ENCODE measurements around the gene CDC27.
A peak's percentile ranks its signal among the peaks of the same experiment; 100 is the strongest.
"Not testable (repeated sequence)": the region's sequence is repeated elsewhere in the genome, so short reads cannot be mapped to it uniquely, and the experiment has no call there.

The CDC27 gene

DNA sequence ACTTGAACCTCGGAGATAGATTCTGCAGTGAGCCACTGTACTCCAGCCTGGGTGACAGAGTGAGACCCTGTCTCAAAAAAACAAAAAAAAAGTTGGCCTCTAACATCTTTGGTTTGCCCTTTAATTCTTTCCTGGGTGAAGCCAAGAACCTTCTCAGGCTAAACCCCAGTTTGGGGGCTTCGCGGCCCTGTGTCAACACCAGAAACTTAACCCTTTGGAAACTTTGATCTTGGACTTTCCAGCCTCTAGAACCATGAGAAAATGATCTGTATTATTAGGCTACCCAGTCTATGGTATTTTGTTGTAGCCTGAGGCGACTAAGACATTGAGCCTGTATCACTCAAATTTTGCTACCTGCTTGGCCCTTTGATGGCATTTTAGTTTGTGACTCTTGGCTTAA lies 86.2 kb downstream of the CDC27 start:
- H3K4me3 Mint-ChIP-seq = no peak overlapping the region

DNA sequence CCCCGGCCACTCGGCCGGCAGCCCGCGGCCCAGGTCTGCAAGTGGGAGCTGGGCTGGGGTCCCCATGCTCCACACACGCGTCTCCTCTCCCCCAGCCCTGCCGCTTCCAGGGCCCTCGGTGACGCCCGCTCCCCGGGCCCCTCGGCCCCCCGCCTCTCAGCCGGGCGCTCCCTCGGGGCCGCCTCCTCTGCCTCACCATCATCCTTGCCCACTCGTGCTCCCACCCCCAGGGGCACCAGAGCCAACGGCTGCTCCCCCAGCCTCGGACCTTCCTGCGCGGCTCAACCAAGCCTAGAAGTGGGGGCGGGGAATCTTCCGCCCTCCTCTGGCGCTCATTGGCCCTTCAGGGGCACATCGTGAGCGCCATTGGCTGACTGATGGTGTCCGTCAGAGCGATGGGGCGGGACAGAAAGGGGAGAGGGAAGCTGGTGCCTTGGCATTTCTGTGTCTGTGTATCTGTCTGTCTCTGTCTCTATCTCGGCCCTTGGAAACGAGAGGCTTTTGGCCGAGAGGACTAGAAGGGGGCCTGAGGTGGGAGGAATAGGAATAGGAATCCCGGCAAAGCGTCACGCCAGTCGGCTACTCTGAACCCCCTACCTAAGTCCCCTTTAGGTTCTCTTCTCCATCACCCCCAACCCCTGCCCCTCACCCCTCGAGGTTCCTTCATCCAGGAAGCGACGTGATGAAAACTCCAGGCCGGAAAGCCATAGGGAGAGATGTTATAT lies 88.9 kb downstream of the CDC27 start:
- Mint-ChIP-seq H3K27me3 (no peaks in the 10 kb centered on the region), H3K36me3 (ENCODE audit: low read depth) (peaks cover 19% of the 10 kb centered on the region), H3K9me3 (no peaks in the 10 kb centered on the region), H3K27ac (peak overlapping the region; percentile 99), H3K4me1 (ENCODE audit: low read depth) (peaks cover 27% of the 10 kb centered on the region), H3K4me3 (peak overlapping the region; percentile 95)
- DNase-seq = peak; percentile 96

More for the DNA sequence above, 86.2 kb downstream of the CDC27 start:
- no peak overlapping the region for H3K27ac Mint-ChIP-seq
- H3K27me3 Mint-ChIP-seq = peaks cover 5% of the 10 kb centered on the region
- H3K9me3 Mint-ChIP-seq = no peaks in the 10 kb centered on the region
- H3K4me1 Mint-ChIP-seq (ENCODE audit: low read depth) = peaks cover 14% of the 10 kb centered on the region
- no peak for DNase-seq
- peaks cover 5% of the 10 kb centered on the region for H3K36me3 Mint-ChIP-seq (ENCODE audit: low read depth)

DNA sequence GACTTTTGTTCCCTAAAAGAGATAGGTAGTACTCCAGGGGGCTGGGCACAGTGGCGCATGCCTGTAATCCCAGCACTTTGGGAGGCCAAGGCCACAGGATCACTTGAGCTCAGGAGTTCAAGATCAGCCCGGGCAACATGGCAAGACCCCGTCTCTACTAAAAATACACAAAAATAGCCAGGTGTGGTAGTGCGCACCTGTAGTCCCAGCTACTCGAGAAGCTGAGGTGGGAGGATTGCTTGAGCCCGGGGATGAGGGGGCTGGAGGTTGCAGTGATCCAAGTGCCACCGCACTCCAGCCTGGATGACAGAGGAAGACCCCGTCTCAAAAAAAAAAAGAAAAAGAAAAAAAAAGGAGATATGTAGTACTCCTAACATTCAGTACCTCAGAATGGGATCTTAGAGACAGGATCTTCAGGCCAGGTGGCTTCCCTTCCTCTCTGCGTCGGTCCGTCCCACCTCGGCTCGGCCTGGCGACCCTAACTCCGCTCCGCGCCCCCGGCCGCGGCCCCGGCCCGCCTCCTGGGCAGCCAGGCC lies 89.6 kb downstream of the CDC27 start:
- peak overlapping the region; percentile 95 for H3K4me3 Mint-ChIP-seq

DNA sequence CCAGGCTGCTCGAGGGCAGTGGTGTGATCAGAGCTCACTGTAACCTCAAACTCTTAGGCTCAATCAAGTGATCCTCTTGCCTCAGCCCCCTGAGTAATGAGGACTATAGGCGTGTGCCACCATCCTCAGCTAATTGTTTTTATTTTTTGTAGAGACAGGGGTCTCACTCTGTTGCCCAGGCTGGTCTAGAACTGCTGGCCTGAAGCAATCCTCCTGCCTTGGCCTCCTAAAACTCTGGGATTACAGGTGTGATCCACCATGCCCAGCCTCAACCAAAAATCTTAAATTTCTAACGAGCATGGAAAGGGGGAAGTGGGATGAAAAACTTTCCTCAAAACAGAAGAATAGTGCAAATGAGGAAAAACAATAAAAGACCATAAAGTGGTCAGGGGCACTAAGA lies 92.8 kb downstream of the CDC27 start:
- H3K4me3 Mint-ChIP-seq = no peak overlapping the region
- H3K4me1 Mint-ChIP-seq (ENCODE audit: low read depth) = peaks cover 39% of the 10 kb centered on the region

More for the DNA sequence above, 89.6 kb downstream of the CDC27 start:
- DNase-seq = peak; percentile 41
- Mint-ChIP-seq H3K4me1 (ENCODE audit: low read depth) (peaks cover 29% of the 10 kb centered on the region), H3K9me3 (no peaks in the 10 kb centered on the region), H3K27me3 (no peaks in the 10 kb centered on the region), H3K36me3 (ENCODE audit: low read depth) (peaks cover 19% of the 10 kb centered on the region), H3K27ac (peak overlapping the region; percentile 68)

DNA sequence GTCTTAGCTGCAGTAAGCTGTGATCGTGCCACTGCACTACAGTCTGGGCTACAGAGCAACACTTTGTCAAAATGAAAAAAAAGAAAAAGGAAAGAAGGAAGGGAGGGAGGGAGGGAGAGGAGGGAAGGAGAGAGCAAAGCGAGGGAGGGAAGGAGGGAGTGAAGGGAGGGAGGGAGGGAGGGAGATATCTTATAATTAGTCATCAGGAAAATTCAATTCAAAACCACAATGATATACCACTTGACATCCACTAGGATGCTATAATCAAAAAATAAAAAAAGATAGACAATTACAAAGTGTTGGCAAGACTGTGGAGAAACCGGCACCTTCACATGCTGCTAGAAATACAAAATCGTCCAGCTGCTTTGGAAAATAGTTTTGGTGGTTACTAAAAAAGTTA lies 93.8 kb downstream of the CDC27 start:
- Mint-ChIP-seq H3K27me3 (no peaks in the 10 kb centered on the region), H3K4me3 (no peak overlapping the region), H3K4me1 (ENCODE audit: low read depth) (peaks cover 36% of the 10 kb centered on the region), H3K9me3 (no peaks in the 10 kb centered on the region), H3K27ac (no peak overlapping the region), H3K36me3 (ENCODE audit: low read depth) (peaks cover 45% of the 10 kb centered on the region)
- no peak for DNase-seq

More for the DNA sequence above, 92.8 kb downstream of the CDC27 start:
- no peak for DNase-seq
- H3K36me3 Mint-ChIP-seq (ENCODE audit: low read depth) = peaks cover 39% of the 10 kb centered on the region
- H3K9me3 Mint-ChIP-seq = no peaks in the 10 kb centered on the region
- no peaks in the 10 kb centered on the region for H3K27me3 Mint-ChIP-seq
- no peak overlapping the region for H3K27ac Mint-ChIP-seq

DNA sequence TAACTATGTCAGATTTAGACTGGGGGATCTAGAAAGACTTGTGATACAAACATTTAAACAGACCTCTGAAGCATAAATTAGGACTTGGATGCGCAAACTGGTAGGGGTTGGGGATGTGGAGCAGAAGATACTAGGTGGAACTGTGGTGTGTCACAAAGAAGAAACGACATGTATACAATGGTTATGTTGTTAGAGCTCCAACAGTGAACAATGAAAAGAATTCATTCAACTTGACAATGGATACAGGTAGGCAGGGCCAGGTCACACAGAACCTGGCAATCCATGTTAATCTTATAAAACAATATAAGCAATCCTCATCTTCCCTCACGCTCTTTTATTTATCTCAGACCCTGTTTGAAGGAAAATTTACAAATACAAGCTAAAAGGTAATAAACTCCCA lies 102.0 kb downstream of the CDC27 start:
- DNase-seq = no peak
- H3K27me3 Mint-ChIP-seq = no peaks in the 10 kb centered on the region
- peaks cover 38% of the 10 kb centered on the region for H3K4me1 Mint-ChIP-seq (ENCODE audit: low read depth)
- peaks cover 17% of the 10 kb centered on the region for H3K36me3 Mint-ChIP-seq (ENCODE audit: low read depth)
- H3K27ac Mint-ChIP-seq = no peak overlapping the region
- H3K9me3 Mint-ChIP-seq = no peaks in the 10 kb centered on the region
- H3K4me3 Mint-ChIP-seq = no peak overlapping the region

DNA sequence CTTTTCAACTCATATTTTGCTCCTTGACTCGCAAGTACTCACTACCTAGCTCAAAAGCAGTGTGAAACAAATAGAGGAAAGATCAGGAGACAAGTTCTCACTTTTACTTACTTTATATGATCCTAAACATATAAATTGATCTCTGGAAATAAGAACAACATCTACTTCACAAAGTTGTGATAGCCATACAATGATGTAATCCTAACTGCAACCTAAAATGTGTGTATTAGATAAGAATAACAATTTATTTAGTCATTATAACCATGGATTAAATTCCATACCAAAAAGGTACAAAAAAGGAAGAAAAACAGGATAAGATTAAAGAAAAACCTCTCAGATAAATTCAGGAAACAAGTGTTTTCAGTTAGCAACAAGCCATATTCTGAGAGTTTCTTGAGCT lies 103.4 kb downstream of the CDC27 start:
- Mint-ChIP-seq H3K4me3 (no peak overlapping the region), H3K36me3 (ENCODE audit: low read depth) (peaks cover 15% of the 10 kb centered on the region), H3K27ac (no peak overlapping the region), H3K9me3 (no peaks in the 10 kb centered on the region), H3K4me1 (ENCODE audit: low read depth) (peaks cover 36% of the 10 kb centered on the region), H3K27me3 (no peaks in the 10 kb centered on the region)
- no peak for DNase-seq

DNA sequence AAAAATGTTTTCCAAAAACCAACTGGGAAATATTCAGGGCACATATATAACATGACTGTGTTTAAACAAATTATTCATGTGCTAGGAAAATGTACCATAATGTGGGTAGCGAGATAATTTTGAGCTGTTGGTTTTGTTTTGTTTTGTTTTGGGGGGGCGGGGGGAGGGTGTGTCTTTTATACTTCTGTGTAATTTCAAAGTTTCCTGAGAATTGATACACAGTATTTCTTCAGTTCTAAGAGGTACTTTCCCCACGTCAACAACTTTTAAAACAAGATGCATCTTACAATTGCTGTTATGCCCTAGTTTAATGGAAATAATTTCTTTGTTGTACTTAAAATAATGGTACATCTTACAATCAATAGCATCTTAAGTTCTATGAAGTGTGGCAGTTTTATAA lies 110.3 kb downstream of the CDC27 start:
- Mint-ChIP-seq H3K27ac (no peak overlapping the region), H3K27me3 (no peaks in the 10 kb centered on the region)
- DNase-seq = no peak

DNA sequence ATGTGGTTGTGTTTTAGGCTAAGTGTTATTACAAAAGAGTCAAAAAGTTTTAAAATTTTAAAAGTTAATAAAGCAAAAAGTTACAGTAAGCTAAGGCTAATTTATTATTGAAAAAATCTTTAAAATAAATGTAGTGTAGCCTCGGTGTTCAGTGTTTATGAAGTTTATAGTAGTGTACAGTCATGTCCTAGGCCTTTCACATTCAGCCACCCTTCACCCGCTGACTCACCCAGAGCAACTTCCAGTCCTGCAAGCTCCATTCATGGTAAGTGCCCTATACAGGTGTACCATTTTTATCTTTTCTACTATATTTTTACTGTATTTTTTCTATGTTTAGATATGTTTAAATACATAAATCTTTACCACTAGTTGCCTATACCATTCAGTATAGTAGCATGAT lies 111.5 kb downstream of the CDC27 start:
- Mint-ChIP-seq H3K4me1 (ENCODE audit: low read depth) (peaks cover 11% of the 10 kb centered on the region), H3K27ac (no peak overlapping the region), H3K27me3 (no peaks in the 10 kb centered on the region), H3K36me3 (ENCODE audit: low read depth) (peaks cover 20% of the 10 kb centered on the region), H3K9me3 (no peaks in the 10 kb centered on the region), H3K4me3 (no peak overlapping the region)
- DNase-seq = no peak

More for the DNA sequence above, 110.3 kb downstream of the CDC27 start:
- Mint-ChIP-seq H3K36me3 (ENCODE audit: low read depth) (peaks cover 21% of the 10 kb centered on the region), H3K4me3 (no peak overlapping the region), H3K9me3 (no peaks in the 10 kb centered on the region), H3K4me1 (ENCODE audit: low read depth) (peaks cover 6% of the 10 kb centered on the region)

DNA sequence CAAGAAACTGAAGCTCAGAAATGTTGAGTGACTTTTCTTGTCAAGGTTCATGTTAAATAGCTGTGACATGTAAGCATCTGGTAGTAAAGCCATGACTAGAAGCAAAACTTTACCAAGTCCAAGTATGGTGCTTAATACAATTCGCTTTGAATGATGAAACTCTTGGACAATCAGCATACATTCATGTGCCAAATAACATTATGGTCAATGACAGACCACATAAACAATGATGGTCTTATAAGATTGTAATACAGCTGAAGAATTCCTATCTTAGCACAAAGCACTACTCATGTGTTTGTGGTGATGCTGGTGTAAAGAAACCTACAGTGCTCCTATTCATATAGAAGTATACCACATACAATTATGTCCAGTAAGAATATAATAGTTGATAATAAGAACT lies 112.9 kb downstream of the CDC27 start:
- peaks cover 16% of the 10 kb centered on the region for H3K36me3 Mint-ChIP-seq (ENCODE audit: low read depth)

DNA sequence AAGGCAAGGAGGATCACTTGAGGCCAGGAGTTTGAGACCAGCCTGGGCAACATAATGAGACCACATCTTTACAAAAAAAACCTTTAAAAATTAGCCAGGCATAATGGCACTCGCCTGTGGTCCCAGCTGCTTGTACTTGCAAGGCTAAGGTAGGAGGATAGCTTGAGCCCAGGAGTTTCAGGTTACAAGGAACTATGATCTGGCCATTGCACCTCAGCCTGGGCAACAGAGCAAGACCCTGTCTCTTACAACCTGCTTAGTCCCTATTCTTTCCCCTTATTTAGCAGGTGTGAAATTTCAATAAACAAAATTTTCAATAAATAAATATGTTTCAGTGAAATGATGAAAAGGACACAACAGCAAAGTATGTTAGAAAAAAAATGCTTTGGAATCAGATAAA lies 114.7 kb downstream of the CDC27 start:
- DNase-seq, H3K4me3 Mint-ChIP-seq, H3K27me3 Mint-ChIP-seq, H3K27ac Mint-ChIP-seq, H3K9me3 Mint-ChIP-seq: not testable (repeated sequence)
- Mint-ChIP-seq H3K36me3 (ENCODE audit: low read depth) (peaks cover 17% of the 10 kb centered on the region), H3K4me1 (ENCODE audit: low read depth) (peaks cover 27% of the 10 kb centered on the region)

More for the DNA sequence above, 112.9 kb downstream of the CDC27 start:
- Mint-ChIP-seq H3K4me3 (no peak overlapping the region), H3K4me1 (ENCODE audit: low read depth) (peaks cover 22% of the 10 kb centered on the region), H3K9me3 (no peaks in the 10 kb centered on the region), H3K27ac (no peak overlapping the region), H3K27me3 (no peaks in the 10 kb centered on the region)
- no peak for DNase-seq

DNA sequence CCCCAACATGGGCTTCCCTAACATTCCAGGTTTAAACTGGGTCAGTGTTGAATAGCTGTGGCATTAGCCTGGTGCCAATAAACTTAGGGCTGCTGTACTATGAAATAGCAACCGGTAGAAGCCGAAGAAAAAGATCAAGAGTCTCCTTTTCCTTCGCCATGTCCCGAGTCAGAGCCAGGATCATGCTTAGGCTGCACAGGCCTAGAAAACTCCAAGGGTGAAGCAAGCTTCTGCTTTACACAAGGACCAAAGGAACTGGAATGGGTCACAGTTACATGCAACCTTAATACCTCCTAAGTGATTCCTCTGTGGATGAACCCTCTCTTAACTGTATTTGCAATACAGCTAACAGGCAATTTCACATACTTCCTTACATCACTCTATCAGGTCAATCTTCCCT lies 115.5 kb downstream of the CDC27 start:
- not testable (repeated sequence) for H3K9me3 Mint-ChIP-seq, H3K4me3 Mint-ChIP-seq, H3K27me3 Mint-ChIP-seq, H3K27ac Mint-ChIP-seq, DNase-seq
- Mint-ChIP-seq H3K4me1 (ENCODE audit: low read depth) (peaks cover 26% of the 10 kb centered on the region), H3K36me3 (ENCODE audit: low read depth) (peaks cover 19% of the 10 kb centered on the region)

DNA sequence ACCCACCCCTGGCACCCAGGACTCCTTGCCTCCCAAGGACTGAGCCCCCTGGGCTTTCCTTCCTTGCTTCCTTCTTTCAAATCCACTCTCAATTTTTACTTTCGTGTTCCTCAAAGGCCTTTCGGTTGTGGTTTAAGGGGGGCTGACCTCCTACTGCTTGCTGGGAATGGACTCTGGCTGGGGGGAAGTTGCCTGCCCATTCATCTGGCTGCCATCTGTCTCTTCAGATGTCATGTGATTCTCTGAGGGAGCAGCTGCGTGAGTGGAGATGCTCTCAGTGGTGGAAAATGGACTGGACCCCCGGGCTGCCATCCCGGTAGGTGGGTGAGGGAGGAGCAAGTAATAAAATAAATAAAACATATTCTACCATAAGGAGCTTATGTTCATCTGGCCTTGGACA lies 116.2 kb downstream of the CDC27 start:
- no peaks in the 10 kb centered on the region for H3K9me3 Mint-ChIP-seq
- H3K4me1 Mint-ChIP-seq (ENCODE audit: low read depth) = peaks cover 27% of the 10 kb centered on the region
- H3K36me3 Mint-ChIP-seq (ENCODE audit: low read depth) = peaks cover 15% of the 10 kb centered on the region
- no peak overlapping the region for H3K4me3 Mint-ChIP-seq
- peak overlapping the region; percentile 19 for H3K27ac Mint-ChIP-seq
- DNase-seq = no peak
- H3K27me3 Mint-ChIP-seq = no peaks in the 10 kb centered on the region

DNA sequence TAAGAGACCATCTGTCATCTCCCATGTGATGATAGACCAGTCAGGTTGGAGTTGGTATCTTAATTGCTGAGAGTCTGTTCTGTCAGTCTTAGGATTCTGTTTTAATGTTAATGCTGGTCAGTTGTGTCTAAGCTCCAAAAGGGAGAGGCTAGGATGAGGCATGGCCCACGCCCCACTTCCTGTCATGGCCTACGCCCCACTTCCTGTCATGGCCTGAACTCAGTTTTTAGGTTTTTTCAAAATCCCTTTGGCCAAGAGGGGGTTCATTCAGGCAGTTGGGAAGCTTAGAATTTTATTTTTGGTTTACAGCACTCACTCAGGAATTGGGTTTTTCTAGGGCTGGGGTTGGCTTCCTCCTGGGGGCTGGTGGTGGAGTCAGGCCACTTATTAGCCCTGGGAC lies 117.9 kb downstream of the CDC27 start:
- Mint-ChIP-seq H3K36me3 (ENCODE audit: low read depth) (peaks cover 25% of the 10 kb centered on the region), H3K4me1 (ENCODE audit: low read depth) (peaks cover 36% of the 10 kb centered on the region), H3K27ac (peak overlapping the region; percentile 53)
- H3K4me3 Mint-ChIP-seq, H3K27me3 Mint-ChIP-seq, DNase-seq, H3K9me3 Mint-ChIP-seq: not testable (repeated sequence)

DNA sequence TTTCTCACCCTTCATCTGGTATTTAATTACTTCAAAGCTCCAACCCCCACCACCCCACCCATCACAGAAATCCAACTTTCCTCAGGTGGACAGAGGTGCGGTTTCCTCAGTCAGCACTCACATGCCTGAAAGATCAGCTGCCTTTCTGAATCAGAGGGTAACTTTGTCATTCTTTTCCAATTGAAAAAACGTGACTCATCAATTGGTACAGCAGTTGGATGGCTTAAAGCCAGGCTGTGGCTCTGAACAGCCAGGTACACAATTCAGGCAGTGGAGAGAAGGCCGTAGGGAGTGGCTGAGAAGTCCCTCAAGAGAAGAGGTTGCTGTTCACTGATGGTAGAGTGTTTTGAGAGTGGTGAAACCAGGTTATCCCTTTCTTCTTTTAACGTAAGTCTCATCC lies 118.8 kb downstream of the CDC27 start:
- not testable (repeated sequence) for DNase-seq, H3K9me3 Mint-ChIP-seq, H3K27ac Mint-ChIP-seq, H3K27me3 Mint-ChIP-seq, H3K4me3 Mint-ChIP-seq
- Mint-ChIP-seq H3K4me1 (ENCODE audit: low read depth) (peaks cover 41% of the 10 kb centered on the region), H3K36me3 (ENCODE audit: low read depth) (peaks cover 25% of the 10 kb centered on the region)

All from activated T-cell treated with anti-CD3 and anti-CD28 coated beads, Interleukin-2, amount 50 U/mL, for 24 hours (primary cell).